UCSD-AML1 (cell line): ENCODE data around the gene GFRA4.
"Not testable (repeated sequence)": the region's sequence is repeated elsewhere in the genome, so short reads cannot be mapped to it uniquely, and the experiment has no call there.

ENCODE experiments used
- DNase-seq: peaks from one replicate; lab custom pipeline; 2025; ENCODE audit not compliant: unreplicated experiment; lab: John Stamatoyannopoulos, UW

GFRA4 gene

DNA sequence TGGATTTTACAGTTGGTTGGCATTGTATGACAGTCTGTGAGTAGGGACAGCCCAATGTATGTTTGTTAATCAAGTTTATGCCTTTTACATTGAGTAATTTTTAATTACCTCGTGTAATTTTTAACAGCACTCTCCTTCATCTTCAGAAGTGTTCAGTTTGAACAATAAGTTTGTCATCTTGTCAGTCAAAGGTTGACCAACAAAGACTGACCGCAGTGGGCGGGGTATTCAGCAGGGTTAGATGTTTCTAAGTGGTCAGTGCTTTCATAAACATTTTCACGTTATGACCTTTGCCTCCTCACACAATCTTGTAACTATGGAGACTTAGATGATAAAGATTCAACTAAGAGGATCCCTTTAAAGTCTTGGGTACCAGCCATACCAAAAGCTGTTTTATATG, 40.8 kb downstream of the GFRA4 start:
- DNase-seq, result no peak

GRCh38 chr20:3621111-3621510, 42.1 kb downstream of the GFRA4 start:
- DNase-seq, result no peak

DNA sequence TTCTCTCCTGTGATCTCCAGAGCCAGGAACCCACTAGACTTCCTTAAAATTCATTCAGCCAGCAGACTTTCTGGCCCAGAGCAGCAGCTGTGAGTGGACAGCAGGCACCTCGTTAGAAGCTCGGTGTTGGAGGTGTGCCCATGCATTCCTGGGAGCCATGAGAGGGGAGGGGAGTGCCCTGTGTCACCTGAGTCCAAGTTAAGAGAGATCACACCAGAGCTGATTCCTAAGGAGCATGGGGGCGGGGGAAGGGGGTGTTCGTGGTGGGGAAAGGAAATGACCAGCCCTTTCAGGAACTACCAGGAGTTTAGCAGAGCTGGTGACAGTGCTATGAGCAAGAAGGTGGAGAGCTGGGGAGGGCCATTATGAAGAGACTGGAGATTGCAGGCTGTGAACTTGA, 46.9 kb downstream of the GFRA4 start:
- no peak for DNase-seq

DNA sequence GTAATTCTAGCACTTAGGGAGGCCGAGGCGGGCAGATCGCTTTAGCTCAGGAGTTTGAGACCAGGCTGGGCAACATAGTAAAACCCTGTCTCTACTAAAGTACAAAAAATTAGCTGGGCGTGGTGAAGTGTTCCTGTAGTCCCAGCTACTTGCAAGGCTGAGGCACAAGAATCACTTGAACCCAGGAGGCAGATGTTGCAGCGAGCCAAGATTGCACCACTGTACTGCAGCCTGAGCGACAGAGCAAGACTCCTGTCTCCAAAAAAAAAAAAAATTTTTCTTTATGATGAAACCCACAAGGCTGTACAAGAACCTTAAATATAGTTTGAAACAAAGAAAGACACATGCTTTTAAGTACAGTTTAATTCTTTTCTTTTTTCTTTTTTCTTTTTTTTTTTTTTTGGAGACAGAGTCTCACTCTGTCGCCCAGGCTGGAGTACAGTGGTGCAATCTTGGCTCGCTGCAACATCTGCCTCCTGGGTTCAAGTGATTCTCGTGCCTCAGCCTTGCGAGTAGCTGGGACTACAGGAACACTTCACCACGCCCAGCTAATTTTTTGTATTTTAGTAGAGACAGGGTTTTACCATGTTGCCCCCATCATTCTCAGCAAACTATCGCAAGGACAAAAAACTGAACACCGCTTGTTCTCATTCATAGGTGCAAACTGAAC, 47.9 kb downstream of the GFRA4 start:
- not testable (repeated sequence) for DNase-seq

DNA sequence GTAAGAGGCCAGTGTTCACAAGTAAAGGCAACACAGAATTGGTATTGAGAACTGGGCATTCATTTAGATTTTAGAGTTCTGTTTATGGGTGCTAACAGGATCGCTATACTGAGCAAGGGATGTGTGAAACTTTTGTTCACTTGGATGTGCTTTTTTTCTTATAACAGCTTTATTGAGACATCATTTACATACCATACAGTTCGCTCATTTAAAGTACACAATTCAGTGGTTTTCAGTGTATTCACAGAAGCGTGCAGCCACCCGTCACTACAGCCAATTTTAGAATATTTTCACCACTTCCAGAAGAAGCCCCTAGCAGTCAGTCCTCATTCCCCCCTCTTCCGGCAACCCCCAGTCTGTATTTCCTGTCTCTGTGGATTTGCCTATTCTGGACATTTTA, 48.7 kb downstream of the GFRA4 start:
- no peak for DNase-seq

- DNase-seq, result no peak
Observed at GRCh38 chr20:3613821-3614440, 49.3 kb downstream of the GFRA4 start.

GRCh38 chr20:3612795-3613572, 50.2 kb downstream of the GFRA4 start:
- DNase-seq, result no peak

GRCh38 chr20:3611901-3612300, 51.3 kb downstream of the GFRA4 start:
- DNase-seq, result no peak
